ENCODE measurements around the gene RRAS2.

GRCh38 chr11:14310679-14311078 is 48.3 kb downstream of the RRAS2 start:
- no peak for TF ChIP-seq POLR2A (IDR thresholded peaks at IDR 0.05)
- no peak for TF ChIP-seq CTCF (IDR thresholded peaks at IDR 0.05)
